ENCODE results near the gene AMER3. TPM values are rescaled to one million over a fixed set of nuclear protein-coding genes. Genes with fewer than 3 reads are reported as not detected.

The AMER3 gene
- polyA plus RNA-seq, 2 donors = not detected

DNA sequence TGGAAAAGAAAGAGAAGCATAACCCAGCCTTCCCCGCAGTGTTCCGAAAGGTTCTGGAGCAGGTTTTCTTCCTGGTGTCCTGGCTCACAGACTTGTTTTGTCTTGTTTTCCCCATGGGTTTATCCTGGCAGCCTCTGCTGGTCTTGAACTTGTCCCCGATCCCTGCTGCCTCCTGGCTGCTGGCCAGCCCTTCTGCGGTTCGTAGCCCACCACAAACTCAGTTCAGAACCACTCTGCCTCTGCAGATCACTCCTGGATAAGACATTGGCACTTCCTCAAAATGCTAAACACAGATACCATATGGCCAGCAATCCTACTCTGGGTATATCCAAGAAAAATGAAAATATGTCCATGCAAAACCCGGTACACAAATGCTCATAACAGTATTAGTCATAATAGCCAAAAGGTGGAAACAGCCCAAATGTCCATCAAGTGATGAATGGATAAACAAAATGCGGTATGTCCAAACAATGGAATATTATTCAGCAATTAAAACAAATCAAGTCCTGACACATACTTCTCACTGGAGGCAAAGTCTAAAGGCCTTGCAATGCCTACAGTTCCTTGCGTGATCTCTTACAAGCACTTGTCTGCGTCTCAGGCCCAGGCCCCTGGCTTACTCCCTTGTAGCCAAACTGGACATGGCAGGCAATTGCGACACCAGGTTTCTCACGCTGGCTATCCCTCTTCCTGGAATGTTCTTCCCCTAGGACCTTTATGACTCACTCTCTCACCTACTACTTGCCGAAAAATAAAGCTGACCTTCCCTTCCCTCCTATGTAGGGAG, 53.3 kb downstream of the AMER3 start:
- Histone ChIP-seq H3K36me3 (ENCODE audit: control insufficient read depth in 2 of 2, insufficient read depth in 2 of 2, low read length in 1 of 2) (no peaks in the 10 kb centered on the region), H3K27me3 (ENCODE audit: control insufficient read depth in 1 of 2, insufficient read depth in 2 of 2, low read length in 2 of 2) (no peaks in the 10 kb centered on the region), H3K27ac (ENCODE audit: low read depth in 2 of 2, low read length in 1 of 2) (peak overlapping the region; percentile 90 to 98), H3K4me3 (ENCODE audit: low read depth in 1 of 2, low read length in 2 of 2) (no peak overlapping the region), H3K9me3 (ENCODE audit: control insufficient read depth in 2 of 2, insufficient read depth in 1 of 2, low read depth in 1 of 2, low read length in 1 of 2) (no peaks in the 10 kb centered on the region), H3K4me1 (ENCODE audit: control insufficient read depth in 2 of 2, insufficient read depth in 2 of 2, low read length in 1 of 2) (peaks cover 0 to 11% of the 10 kb centered on the region in 2 donors)
- 38 to 52% methylated on average over 12 of the region's 12 CpGs for WGBS, 2 donors

DNA sequence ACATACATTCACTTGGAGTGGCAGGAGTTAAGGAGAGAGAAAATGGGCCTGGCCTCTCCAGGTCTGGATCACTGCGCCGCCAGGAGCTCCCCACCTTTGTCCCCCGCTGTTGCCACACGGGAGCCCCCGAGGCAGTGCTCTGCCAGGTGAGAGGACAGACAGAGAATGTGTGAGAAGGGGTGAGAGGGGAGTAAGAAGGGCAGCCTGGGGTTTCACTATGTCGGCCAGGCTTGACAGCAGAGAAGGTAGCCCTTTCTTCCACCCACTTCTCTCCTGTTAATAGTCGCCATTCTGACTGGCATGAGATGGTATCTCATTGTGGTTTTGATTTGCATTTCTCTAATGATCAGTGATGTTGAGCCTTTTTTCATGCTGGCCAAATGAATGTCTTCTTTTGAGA, 55.1 kb downstream of the AMER3 start:
- H3K36me3 ChIP-seq (ENCODE audit: control insufficient read depth in 2 of 2, insufficient read depth in 2 of 2, low read length in 1 of 2) = no peaks in the 10 kb centered on the region
- H3K27me3 ChIP-seq (ENCODE audit: control insufficient read depth in 1 of 2, insufficient read depth in 2 of 2, low read length in 2 of 2) = no peaks in the 10 kb centered on the region
- peaks cover 0 to 22% of the 10 kb centered on the region in 2 donors for H3K4me1 ChIP-seq (ENCODE audit: control insufficient read depth in 2 of 2, insufficient read depth in 2 of 2, low read length in 1 of 2)
- no peak overlapping the region for H3K27ac ChIP-seq (ENCODE audit: low read depth in 2 of 2, low read length in 1 of 2)
- no peak overlapping the region for H3K4me3 ChIP-seq (ENCODE audit: low read depth in 1 of 2, low read length in 2 of 2)
- H3K9me3 ChIP-seq (ENCODE audit: control insufficient read depth in 2 of 2, insufficient read depth in 1 of 2, low read depth in 1 of 2, low read length in 1 of 2) = no peaks in the 10 kb centered on the region
- 66 to 72% methylated on average over 7 of the region's 7 CpGs for WGBS, 2 donors

DNA sequence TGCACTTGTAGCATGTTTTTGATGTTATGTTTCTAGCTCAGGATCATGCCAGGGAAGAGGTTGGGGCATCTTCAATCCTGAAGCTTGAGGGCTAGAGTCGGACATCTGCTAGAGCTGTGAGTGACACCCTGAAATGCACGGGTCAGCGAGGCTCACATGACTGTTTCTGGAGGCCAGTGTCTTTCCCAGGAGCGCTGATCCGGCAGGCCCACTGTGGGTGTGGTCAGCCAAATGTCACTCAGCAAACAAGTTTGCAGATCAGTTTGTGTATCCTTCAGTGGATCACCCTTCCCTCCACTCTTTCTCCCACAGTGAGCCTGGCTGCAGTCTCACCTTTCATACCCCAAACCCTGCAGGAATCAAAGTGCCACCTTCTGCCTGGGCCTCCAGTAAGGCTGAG, 58.4 kb downstream of the AMER3 start:
- H3K27me3 ChIP-seq (ENCODE audit: control insufficient read depth in 1 of 2, insufficient read depth in 2 of 2, low read length in 2 of 2) = no peaks in the 10 kb centered on the region
- H3K4me1 ChIP-seq (ENCODE audit: control insufficient read depth in 2 of 2, insufficient read depth in 2 of 2, low read length in 1 of 2) = peaks cover 0 to 15% of the 10 kb centered on the region in 2 donors
- WGBS, 2 donors = 46 to 49% methylated on average over 5 of the region's 5 CpGs
- no peak overlapping the region for H3K27ac ChIP-seq (ENCODE audit: low read depth in 2 of 2, low read length in 1 of 2)
- H3K4me3 ChIP-seq (ENCODE audit: low read depth in 1 of 2, low read length in 2 of 2) = no peak overlapping the region
- no peaks in the 10 kb centered on the region for H3K9me3 ChIP-seq (ENCODE audit: control insufficient read depth in 2 of 2, insufficient read depth in 1 of 2, low read depth in 1 of 2, low read length in 1 of 2)
- H3K36me3 ChIP-seq (ENCODE audit: control insufficient read depth in 2 of 2, insufficient read depth in 2 of 2, low read length in 1 of 2) = no peaks in the 10 kb centered on the region

DNA sequence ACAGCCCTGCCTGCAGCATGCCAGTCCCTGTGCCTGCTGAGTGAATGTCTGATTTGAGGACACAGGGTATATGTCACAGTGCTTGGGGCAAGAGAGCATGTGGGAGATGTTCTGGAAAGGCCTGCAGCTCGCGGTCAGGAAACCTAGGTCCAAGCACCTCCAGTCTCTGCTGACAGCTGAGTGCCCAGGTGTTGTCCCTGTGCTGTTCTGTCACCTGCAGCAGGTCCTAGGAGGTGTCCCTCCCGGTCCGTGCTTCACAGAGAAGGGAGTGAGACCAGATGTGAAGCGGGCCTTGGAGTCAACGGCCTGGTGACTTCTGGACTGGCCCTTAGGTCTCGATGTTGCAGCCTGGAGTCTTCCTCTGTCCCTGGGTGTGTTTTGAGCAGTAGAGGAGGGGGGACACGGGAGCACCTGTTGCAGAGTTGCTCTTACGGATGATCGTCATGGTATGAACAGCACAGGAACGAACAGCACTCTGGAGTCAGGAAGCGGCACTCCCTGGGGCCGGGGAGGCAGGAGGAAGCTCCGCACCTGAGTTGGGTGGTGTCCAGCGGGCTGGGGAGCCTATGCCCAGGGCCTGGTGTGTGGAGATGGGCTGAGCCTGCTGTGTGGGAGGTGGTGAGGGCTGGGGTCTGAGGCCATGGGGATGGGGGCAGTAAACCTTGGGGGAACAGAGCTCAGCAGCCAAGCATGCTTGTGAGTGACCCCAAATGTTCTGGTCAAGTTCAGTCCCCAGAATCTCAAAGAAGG, 59.8 kb downstream of the AMER3 start:
- Histone ChIP-seq H3K9me3 (ENCODE audit: control insufficient read depth in 2 of 2, insufficient read depth in 1 of 2, low read depth in 1 of 2, low read length in 1 of 2) (no peaks in the 10 kb centered on the region), H3K27ac (ENCODE audit: low read depth in 2 of 2, low read length in 1 of 2) (no peak overlapping the region), H3K36me3 (ENCODE audit: control insufficient read depth in 2 of 2, insufficient read depth in 2 of 2, low read length in 1 of 2) (no peaks in the 10 kb centered on the region), H3K27me3 (ENCODE audit: control insufficient read depth in 1 of 2, insufficient read depth in 2 of 2, low read length in 2 of 2) (no peaks in the 10 kb centered on the region), H3K4me3 (ENCODE audit: low read depth in 1 of 2, low read length in 2 of 2) (no peak overlapping the region), H3K4me1 (ENCODE audit: control insufficient read depth in 2 of 2, insufficient read depth in 2 of 2, low read length in 1 of 2) (peaks cover 6 to 20% of the 10 kb centered on the region in 2 donors)
- 80 to 82% methylated on average over 15 of the region's 15 CpGs for WGBS, 2 donors

Other genes with a start within 250 kb of the AMER3 start
- gene POTEI, start 246.2 kb upstream of the AMER3 start, polyA plus RNA-seq = not detected
- not detected for gene CFC1B, start 234.3 kb upstream of the AMER3 start, polyA plus RNA-seq
- not detected for gene CFC1, start 156.0 kb upstream of the AMER3 start, polyA plus RNA-seq
- not detected for gene POTEJ, start 144.1 kb upstream of the AMER3 start, polyA plus RNA-seq
- not detected for gene GPR148, start 26.5 kb upstream of the AMER3 start, polyA plus RNA-seq
- 10 to 100 TPM; 32.2 to 98.9 TPM for gene ARHGEF4, start 81.4 kb downstream of the AMER3 start, polyA plus RNA-seq

Measured in esophagus (tissue), 2 donors.